GM04503 (cell line): Measurements from ENCODE around the gene MRTFB.

Experiments used
- DNase-seq: peaks from one replicate; pipeline ENCODE4 v3.0.0-alpha.2; 2012; ENCODE audit warnings: low read depth

Gene MRTFB

GRCh38 chr16:14285513-14286367, 214.6 kb downstream of the MRTFB start:
- DNase-seq = peak; percentile 76

DNA sequence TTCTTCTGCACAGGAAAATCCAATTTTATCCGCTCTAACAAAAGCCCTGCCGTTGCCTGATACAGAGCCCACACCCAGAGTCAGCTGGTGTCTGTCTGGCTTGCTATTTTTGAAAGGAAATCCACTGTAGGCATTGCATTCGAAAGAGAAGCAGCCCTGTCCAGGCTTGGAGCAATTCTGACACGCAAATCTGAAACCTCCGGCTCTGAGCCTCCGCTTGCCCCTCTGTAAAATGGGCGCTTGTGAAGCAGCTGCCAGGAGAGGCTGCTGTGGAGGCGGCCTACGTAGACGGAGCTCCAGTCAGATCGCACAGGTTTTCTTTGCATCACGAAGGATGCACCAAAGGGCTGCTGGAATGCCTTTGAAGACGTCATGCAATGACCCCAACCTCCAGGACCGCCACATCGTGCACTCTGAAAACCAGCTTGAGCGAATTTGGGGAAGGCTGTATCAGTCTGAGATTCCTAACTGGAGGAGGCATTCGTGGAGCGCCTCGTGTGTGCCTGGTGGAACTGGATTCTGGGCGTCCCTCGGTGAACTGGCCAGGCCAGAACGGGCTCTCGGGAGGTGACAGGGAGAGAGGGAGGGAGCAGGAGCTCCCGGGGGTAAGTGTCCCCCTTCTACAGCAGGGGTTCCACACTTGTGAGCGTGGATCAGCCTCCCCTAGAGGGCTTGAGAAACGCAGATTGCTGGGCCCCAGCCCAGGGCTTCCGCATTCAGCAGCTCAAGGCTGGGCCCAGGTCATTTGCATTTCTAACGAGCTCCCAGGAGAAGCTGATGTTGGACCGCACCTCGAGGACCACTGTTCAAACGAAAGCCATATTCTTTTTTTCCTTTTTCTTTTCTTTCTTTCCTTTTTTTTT, 215.5 kb downstream of the MRTFB start:
- DNase-seq = no peak

GRCh38 chr16:14289692-14290340, 218.7 kb downstream of the MRTFB start:
- no peak for DNase-seq

DNA sequence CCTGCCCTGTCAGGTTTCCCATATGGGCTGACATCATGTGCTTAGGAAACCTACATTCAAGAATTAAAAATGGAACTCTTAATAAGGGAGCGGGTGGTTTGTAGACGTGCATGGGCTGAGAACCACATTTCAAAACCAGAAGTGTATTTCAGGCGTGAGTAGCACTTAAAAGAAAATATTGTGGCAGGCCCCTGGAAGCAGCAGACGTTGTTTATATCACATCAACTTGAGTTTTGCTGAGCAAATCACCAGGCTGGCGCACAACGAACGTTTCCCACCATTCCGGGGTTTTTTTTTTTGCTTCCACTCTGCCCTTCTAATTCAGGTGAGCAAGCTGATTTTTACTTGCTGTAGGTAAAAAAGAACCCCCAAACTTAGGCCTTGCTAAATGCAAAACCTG, 220.2 kb downstream of the MRTFB start:
- no peak for DNase-seq

- no peak for DNase-seq
Observed at GRCh38 chr16:14292051-14292825, 221.1 kb downstream of the MRTFB start.

DNA sequence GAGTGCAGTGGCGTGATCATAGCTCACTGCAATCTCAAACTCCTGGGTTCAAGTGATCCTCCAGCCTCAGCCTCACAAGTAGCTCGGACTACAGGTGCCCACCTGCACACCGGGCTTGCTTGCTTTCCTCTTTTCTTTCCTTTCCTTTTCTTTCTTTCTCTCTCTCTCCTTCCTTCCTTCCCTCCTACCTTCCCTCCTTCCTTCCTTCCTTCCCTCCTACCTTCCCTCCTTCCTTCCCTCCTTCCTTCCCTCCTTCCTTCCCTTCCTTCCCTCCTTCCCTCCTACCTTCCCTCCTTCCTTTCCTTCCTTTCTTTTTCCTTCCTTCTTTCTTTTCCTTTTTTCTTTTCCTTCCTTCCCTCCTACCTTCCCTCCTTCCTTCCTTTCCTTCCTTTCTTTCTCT, 225.5 kb downstream of the MRTFB start:
- no peak for DNase-seq

GRCh38 chr16:14298374-14299122, 227.4 kb downstream of the MRTFB start:
- DNase-seq = no peak

DNA sequence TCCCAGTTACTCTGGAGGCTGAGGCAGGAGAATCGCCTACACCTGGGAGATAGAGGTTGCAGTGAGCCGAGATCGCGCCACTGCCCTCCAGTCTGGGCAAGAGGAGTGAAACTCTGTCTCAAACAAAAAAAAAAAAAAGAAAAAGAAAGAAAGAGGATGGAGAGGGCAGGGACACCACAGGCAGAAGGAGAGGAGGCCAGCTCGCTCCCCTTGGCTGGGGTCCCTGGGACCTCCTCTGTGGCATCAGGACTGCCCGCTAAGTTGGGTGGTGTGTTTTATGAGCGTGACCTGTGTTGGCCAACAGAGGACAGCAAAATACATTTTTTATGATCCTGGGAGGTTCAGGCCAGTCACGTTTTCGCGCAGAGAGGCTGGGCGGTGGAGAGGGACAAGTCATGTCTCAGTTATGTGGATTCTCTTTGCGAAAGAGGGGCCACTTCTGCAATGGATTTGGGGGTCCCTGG, 229.6 kb downstream of the MRTFB start:
- DNase-seq = no peak

- DNase-seq = no peak
Observed at GRCh38 chr16:14301169-14302030, 230.3 kb downstream of the MRTFB start.

DNA sequence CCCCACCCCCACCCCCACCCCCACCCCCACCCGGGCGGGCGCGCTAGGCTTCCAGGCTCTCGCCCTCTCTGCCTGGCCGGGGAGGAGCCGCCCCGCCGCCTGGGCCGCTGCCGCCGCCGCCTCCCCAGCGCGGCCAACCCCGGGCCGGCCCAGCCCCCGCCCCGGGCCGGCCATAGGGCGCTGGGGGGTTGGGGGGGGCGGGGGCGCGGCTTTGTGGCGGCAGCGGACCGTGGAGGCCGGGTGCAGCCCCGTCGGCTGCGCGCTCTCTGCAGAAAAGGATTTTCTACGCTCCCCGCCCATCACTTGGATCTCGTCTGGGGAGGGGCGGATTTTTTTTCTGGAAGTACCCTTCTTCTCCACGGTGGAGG, 230.9 kb downstream of the MRTFB start:
- DNase-seq = no peak

GRCh38 chr16:14302399-14303181, 231.5 kb downstream of the MRTFB start:
- DNase-seq = no peak

DNA sequence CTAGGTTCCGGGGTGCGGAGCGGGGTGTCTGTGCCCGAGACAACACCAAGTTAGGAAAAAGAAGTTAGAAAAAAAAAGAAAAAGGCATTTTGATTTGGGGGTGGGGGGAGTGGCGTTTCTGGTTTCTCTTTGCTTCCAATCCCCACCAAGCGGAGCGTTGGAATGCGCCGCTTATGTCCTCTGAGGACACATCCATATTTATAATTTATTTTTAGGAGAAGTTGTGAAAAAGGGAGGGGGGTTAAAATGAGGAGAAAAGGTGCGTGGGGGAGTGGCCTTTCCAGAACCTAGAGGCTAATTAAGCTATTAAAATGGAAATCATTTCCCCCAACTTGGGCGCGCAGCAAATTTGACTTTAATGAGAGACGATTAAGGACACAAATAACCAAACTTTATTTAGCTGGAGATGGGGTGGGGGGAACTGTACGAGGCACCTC, 232.1 kb downstream of the MRTFB start:
- DNase-seq = no peak

GRCh38 chr16:14303639-14304394, 232.7 kb downstream of the MRTFB start:
- no peak for DNase-seq

DNA sequence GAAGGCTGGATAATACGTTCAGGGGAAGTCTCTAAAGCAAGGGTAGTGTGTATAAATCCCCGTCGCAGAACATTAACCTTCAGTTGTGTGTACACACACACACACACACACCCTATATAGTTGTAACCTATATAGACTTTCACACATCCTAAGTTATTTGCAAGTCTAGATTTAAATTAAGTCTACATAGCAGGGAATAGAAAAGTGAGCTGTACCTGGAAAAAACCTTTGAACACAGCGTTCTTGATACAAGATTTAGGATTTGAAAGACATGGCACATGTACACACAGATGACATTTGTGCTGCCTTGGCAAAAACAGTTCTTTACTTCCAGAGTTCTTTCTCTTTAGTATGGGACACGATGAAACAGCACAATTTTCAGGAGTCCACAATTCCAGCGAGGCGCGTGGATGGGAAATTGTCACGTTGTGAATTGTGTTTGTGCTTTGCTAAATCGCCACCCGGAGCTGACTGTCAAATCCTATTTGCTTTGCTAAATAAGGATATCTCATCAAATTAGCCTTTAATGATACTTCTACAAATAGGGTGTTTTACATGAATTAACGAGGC, 233.9 kb downstream of the MRTFB start:
- no peak for DNase-seq

DNA sequence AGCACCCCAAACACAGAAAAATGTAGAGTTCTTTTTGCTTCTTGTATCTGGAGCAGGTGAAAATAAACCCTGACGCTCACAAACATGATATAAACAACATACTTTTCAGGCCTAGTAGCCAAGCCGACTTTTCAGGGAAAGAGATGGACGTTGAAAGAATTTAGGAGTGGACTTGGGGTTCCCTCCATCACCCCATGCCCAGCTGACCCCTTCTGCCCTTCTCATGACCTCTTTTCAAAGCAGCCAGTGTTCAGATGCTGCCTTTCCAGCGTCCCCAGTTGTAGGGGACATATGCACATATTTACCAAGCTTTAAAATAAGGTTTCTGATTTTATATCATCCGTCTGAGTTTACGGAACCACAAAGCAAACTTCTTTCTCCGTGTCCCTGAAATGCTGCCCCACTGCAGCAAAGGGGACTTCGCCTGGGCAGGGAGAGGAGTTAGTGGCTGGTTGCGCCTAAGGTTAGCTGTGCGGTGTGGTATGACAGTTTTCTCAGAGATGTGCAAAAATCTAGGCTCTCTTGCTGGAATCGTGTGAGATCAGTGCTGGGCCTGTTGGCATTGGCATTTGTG, 235.5 kb downstream of the MRTFB start:
- DNase-seq = no peak

GRCh38 chr16:14307059-14307526, 236.0 kb downstream of the MRTFB start:
- no peak for DNase-seq

GRCh38 chr16:14307527-14308367, 236.6 kb downstream of the MRTFB start:
- DNase-seq = no peak
